HG03108 (cell line): ENCODE results near the gene TBL1X.

Experiments used
- ATAC-seq: cut with Tn5 transposase; IDR thresholded peaks from one replicate; pipeline ENCODE4 v1.9.1; 2021; ENCODE audit warnings: moderate library complexity; ENCODE audit not compliant: unreplicated experiment

Gene TBL1X

DNA sequence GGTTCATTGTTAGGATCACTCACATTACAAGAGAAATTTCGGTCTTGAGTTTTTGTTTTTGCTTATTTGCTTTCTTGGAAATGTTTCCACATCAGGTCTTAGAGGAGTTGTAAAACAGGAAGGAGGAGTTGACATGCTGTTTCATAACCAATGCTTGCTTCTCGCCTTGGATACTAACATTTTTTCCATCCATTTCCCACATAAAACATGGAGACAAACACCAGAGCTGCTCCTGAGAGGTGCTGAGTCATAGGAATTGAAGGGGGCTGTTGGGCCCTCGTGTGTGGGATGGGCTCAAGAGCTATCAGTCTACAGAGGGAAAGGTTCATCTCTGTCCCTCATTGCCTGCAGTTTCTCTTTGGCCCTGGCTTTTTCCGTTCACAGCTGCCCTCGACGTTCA lies 29.9 kb downstream of the TBL1X start:
- no peak for ATAC-seq

DNA sequence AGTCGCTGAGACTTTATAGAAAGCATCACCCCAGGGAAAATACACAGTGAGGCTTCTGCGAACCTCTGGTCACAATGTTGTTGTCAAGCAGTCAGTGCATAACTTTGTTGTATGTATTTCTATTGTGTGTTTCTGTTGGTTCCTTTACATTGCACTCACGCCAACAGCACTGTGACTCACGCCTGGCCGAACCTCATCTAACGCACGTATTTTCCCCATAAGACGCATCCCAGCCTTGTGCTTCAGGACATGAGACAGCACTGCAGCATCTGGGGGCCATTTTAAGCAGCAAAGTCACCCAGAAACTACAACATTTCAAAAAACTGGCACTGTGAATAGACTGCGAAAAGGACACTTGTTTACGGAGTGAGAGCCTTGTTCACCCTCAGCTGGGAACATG lies 30.6 kb downstream of the TBL1X start:
- ATAC-seq, result no peak

DNA sequence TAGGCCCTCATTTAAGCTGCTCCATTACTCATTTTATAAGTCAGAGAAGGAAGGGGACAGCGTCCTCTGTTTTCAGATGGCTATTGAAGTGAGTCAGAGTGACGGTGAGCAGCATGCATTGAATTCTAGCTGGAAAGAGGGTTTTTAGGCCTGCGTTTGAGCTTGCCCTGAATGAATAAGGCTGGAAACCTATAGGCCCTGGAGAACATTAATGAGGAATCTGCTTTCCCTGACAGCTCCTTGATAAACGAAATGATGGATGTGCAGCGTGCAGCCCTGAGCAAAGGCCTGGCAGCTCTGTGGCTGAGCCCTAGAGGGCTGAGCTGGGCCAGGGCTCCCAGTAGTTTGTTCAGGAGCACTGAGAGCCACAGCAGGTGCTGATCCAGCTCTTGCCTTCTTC lies 33.4 kb downstream of the TBL1X start:
- ATAC-seq, result no peak

DNA sequence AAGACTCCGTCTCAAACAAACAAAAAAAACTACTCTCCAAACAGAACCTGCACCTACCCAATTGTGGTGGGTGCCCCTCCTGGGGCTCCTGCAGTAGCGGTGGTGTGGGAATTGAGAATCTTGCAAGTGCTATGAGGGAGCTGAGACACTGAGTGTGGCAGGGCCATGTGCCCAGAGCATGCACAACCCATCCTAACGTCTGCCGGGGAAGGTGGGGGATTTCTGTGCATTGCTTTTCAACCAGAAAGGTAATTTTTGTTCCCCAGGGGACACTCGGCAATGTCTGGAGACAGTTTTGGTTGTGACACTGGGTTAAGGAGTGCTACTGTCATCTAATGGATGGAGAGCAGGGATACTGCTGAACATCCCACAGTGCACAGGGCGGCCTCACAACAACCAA lies 35.7 kb downstream of the TBL1X start:
- ATAC-seq, result no peak

DNA sequence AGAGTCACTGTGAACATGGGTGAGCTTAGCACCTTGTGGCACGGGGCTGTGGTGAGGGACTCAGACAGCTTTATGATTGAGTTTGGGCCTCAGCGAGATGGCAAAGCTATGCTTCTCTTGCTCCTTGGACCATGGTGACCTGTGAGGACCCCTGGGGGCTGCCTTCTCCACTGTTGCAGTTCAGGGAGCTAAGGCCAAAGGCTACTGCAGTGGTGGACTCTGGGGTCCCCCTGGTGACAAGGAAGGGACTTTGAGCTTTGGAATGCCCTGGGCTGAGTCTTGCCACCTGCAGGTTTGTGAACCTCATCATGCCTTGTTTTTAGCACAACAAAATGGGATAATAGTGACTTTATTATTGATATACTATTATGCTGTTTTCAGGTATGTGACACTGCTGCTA lies 36.5 kb downstream of the TBL1X start:
- ATAC-seq, result no peak

DNA sequence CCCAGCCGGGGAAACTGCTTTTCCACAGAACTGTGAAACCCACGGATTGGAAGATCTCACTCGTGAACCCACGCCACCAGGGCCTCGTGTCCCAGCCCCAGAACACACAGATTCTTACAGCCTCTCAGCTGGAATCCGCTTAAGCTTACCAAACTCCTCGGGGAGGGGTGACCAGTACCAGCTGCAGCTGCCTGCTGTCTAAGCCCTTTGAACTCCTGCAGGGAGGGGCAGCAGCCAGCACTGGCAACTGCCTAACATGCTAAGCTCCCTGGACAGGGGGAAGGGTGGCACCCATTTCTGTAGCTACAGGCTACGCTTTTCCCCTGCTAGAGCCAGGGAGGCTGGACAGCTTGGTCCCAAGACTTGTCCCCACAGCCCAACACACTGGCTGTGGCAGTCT lies 38.4 kb downstream of the TBL1X start:
- no peak for ATAC-seq

DNA sequence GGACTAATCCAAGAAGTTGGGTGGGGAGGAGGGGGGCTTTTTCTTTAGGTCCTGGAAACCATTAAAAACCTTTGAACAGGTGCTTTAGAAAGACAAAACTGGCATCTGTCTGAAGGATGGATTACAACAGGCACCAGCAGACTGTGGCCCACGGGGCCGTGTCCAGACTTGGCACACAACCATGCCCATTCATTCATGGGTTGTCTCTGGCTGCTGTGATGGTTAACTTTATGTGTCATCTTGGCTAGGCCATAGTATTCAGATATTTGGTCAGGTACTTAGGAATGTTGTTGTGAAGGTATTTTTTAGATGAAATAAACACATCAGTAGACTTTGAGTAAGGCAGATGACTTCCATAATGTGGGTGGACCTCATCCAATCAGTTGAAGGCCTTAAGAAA lies 45.5 kb downstream of the TBL1X start:
- no peak for ATAC-seq

DNA sequence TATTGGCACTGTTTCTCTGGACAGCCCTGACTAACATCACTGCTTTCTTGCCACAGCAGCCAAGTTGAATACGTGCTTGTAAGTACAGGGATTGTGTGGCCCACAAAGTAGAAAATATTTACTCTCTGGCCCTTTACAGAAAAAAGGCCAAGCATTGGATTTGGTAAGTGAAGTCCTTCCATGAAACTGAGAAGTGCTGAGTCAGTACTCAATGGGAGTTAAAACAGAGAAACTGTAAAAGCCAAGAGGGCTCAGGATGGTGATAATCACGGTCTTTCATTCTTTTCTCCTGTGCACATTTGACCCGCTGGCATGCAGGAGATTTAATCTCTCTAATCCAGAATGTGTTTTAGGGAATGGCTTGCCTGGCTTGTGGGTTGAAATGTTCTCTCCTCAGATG lies 46.1 kb downstream of the TBL1X start:
- no peak for ATAC-seq

DNA sequence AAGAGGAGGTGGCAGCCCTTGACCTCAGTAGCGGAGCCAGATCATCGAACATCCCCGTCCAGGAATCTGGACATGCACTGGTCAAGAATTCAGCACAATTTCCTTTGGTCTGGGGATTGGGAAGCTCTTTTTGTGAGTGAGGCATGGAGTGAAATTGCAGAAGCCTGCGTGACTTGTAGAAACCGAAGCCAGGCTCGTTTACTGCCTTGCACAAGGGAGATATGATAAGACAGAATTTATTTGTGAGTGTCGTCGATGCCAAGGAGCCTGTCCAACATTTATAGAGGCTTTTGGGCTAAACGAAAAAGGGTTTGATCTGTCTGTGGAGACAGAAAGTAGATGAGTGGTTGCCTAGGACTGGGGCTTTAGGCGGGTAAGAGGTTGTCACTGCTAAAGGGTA lies 50.6 kb downstream of the TBL1X start:
- no peak for ATAC-seq

DNA sequence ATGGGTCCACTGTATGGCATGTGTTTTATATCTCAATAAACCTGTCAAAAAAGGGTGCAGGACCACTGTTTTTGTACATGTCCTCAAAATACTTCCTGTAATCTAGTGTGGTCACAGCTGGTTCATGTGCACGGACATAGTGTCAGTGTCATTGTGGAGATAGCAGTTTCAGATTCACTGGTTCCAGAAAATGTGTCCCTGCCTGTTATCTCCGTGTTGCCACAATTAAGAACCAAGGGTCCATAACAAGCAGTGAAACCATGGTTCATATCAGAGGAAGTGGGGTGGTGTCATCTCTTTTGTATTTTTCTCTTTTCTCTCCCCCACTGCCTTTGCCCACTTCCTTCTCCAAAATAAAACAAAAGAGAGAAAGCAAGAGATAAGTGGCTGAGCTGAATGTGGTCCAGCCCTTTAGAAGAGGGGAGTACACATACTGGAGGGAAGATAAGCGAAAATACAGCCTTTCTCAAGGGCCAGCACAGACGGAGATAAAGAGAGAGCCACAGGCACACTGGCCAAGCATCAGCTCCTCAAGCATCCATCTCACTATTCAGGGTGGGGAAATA lies 51.2 kb downstream of the TBL1X start:
- no peak for ATAC-seq

DNA sequence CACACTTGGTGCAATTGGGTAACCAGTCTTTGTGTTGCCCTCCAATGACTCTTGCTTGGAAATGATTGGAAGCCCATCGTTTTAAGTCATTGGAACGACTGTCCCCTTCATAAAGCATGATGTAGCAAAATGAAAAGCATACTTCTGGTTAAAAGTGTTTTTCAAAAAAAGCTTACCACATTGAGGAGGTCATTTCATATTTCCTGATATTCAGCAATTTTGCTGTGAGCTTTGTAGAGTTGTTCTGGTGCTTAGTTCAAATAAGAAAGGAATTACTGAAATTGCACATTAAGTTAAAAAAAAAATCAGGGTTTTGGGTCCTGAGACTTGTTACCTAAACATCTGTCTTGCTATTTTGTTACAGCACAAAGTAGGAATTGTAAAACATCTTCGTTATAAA lies 51.8 kb downstream of the TBL1X start:
- ATAC-seq, result no peak

DNA sequence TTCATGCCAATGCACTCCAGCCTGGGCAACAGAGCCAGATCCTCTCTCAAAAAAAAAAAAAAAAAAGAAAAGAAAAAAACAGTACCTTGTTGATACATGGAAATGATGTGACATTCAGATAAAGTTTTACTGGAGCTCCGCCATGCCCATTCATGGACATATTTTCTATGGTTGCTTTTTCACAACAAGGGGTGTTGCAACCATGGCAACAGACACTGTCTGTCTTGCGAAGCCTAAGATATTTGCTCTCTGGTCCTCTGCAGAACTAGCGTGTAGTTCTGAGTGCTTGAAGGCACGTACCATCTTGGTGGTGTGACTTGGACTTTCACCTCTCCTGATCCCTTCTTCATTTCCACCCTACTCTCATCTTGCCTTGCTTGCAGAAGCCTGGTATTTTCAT lies 53.2 kb downstream of the TBL1X start:
- ATAC-seq, result no peak

DNA sequence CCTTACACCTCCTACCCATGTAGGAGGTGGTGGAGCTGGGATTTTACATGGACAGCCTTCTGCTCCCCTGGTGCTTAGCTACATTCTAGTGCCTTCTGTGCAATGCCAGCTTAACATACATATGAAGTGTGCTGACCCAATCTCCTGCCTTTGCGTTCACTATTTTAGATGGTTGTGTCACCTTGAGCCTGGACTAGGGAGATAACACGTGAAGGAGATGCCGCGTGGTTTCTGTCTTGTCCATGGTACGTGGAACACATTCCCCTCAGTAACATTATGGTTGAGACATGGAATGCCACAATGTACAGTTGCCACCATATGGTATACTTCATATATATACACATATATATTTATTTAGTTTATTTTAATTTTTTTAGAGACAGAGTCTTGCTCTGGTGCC lies 54.0 kb downstream of the TBL1X start:
- no peak for ATAC-seq

DNA sequence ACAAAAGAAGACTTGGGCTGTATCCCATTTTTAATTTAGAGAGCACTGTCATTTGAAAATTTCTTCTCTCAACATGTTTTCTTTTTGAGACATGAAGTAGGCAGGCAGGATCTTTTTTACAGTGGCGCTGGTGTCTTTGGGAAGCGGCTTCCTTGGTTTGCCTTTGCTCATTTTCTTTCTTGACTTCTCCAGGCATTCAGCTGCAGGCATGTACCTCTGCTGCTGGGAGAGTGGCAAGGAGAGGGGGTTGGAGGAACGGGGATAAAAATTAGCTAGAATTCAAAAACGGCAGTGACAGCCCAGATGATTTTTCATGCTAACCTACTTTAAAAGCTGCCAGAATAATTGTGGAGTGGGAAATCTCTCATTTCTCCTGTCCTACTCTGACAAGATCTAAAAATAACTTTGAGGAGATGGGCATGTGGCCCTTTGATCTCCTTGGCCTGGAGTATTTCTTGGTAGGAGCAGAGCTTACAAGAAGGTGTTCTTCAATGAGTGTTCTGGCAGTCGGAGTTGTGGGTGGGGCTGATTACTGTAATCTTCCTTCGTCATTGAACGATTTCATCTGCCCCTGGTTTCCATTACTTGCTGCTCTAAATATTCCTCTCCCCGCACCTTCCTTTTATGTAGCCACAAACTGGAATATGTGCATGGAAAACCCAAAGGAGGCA lies 54.8 kb downstream of the TBL1X start:
- no peak for ATAC-seq

DNA sequence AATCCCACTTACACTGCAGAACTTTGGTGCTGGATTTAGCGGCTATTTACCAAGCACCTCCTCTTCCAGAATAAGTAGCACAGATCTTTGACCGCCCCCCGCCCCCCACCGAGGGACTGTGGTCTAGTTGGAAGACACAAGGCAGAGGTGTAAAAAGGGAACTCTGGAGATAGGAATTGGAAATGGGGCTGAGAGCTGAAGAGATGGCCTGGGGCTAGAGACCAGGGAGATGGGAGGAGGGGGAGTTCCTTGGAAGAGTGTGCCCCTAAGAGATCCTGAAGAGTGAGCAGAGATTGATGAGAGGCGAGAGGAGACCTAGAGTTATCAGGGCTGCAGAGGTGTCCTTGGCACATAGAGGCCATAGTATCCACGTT lies 55.3 kb downstream of the TBL1X start:
- no peak for ATAC-seq

DNA sequence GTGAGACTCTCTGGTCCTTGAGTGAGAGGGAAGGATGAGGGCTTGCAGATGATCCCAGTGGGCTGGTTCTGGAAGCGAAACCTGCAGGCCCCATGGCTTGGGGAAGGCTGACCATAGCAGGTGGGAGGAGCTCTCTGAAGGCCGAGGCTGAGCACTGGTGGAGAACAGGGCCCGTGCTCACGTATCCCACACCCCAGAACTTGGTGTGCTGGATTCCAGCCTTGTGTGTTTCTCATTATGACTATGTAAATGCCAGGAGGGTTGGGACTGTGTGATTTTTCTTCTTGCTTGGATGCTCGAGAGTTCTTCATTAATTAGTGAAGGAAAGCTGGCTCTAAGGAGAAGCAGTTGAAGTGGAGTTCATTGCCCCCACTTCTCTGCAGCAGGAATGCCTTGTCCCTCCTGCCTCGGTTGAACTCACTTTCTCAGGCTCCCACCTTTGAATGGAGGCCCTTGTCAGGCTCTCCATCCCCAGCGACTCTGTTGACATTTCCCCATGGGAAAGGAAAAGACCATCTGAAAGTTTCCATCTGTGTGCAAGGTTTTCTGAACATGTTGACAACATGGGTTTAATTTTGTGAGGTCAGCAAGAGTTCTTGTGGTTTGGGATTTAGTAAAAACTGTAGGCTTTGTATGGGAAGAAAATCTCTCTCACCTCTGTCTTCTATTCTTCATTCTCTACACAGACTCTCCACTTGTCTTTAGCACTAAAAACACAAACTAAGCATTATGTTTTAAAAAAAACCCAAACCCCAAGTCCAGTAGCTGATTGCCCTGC lies 57.7 kb downstream of the TBL1X start:
- ATAC-seq, result no peak

DNA sequence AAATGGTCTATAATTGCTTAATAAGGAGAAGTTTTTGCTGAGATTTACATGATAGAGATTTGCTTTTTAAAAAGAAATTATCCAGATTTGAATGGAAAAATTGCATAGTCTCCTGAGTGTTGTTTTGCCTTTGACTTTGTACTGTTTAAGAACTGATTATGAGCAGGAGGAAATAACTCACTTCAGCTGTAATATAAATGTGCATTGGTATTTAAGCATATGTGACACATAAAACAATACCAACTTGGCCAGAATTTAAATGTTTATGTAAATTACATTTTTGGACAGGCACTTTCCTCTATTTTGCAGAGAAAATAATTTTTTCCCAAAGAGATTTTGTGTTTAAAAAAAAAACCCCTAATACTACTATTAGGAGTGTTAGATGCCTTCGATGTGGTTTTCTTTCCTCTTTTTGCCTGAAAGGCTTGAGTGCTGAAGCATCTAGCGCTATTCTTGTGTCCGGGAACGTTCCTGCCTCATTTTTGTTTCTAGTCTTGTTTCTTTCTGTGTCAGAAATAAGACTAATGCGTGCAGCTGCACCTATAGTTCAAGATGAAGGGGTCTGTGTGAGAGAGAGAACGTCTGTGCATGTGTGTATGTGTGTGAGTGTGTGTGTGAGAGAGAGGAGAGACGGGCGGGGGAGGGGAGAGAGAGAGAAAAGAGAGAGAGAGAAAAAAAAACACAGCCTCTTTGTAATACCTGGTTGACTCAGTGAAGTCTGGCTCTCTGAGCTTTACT lies 60.8 kb downstream of the TBL1X start:
- no peak for ATAC-seq

DNA sequence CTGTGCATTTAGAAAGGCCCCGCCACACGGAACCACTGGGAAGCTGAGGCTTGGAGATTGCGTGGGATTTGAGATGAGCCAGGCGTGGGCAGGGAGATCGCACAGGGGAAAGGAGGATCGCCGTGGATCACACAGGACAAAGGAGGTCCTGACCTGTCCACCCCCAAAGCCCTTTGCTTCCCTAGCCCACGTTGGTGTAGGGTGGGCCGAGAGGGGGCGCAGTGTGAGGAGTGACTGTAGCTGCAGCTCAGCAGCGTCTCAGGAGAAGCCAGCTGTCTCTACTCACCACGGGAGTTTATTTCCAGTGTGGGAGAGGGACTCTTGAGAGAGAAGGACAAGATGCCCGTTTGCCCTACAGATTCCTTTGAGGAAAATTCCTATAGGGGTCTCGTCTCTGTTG lies 62.1 kb downstream of the TBL1X start:
- no peak for ATAC-seq

DNA sequence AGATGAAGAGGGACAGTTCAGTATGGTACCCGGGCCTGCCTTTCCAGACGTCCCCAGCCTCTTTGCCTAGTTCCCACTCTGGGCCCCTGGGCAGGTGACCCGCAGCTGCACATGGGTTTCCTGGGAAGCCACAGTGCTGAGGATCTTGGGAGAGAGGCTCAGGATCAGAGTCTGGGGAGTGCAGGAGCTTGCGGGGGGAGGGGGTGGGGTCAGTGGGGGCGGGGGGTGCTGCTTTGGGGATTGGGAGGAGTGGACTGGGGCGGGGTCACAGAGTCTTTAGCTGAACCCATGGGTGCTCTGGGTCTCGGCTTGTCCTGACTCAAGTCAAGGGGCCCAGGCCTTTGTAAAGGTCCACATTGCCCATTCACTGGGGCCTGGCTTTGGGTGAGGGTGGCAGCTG lies 63.6 kb downstream of the TBL1X start:
- no peak for ATAC-seq

DNA sequence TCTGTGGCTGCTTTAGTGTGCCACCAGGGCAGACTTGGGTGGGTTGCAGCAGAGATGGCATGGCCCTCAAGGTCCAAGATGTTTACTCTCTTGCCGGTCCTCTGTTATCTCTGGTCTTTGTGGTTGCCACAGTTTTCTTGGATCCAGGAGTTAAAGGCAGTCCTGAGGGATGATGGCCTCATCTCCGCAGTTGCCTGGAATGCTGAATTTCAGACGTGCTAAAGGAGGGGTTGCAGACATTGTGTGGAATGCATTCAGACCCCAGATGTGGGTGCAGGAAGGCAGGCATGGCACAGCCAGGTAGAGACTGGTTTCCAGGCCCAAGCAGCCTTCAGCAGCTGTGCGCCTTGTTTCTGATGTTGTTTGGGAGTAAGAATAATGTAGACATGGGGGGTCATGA lies 64.4 kb downstream of the TBL1X start:
- no peak for ATAC-seq

DNA sequence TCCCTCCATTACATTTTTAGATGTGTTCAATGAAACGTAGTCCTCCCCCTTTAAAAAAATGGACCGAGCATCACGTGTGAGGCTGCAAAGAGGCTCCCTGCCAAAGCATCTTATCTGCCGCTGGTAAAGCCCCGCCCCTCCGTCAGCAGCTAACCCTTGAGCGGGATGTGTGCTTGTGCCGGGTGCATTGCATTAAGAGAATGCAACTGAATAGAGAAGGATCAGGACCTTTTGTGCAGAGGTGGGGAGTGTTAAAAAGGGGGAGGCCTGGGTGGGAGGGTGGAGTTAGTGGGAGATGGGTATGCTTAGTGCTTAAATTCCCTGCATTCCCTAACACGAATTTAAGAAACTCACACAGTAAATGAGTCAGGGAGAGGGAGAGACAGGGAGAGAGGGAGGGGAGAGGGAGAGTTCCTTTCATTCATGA lies 66.0 kb downstream of the TBL1X start:
- peak; percentile 74 for ATAC-seq

DNA sequence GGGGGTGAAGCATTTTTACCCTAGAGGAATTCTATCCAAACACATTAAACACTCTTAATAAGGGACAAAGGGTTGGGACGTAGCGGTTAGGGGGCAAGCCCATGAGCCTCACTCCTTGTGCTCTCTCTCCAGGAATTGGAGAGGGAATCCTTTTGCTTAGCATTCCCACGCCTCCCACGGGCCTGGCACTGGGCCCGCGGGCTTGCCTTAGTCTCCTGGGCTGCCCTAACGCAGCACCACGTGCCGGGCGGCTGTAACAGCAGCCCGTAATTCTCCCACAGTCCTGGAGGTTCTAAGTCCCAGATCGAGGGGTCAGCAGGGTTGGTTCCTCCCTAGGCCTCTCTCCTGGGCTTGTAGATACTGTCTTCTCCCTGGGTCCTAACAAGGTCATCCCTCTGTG lies 67.5 kb downstream of the TBL1X start:
- ATAC-seq, result no peak
